ENCODE data around the gene CYP19A1. TPM values are rescaled to one million over a fixed set of nuclear protein-coding genes. Genes with fewer than 3 reads are reported as not detected.

The CYP19A1 gene
- total RNA-seq, 1 donor: 3.1 TPM

DNA sequence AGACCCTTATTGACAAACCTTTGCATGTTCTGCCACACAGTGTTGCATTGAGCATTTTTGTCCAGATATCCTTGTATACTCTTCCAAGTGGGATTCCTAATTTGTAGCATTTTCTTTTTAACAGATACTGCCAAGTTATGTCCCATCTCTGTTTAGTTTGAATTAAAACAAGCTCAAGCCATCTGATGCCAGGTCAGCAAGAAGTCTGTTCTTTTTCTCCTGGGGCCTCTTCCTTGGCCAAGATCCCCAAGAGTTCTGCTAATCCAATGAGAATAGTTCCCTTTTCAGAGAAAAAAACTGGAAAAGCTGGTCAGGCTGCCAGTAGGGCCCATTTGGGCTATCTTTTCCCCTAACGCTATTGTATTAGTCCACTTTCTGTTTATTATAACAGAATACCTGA is 32.9 kb upstream of the CYP19A1 start:
- H3K4me3 ChIP-seq (ENCODE audit: low read depth, low read length): no peak overlapping the region
- TF ChIP-seq, protein P1, sequence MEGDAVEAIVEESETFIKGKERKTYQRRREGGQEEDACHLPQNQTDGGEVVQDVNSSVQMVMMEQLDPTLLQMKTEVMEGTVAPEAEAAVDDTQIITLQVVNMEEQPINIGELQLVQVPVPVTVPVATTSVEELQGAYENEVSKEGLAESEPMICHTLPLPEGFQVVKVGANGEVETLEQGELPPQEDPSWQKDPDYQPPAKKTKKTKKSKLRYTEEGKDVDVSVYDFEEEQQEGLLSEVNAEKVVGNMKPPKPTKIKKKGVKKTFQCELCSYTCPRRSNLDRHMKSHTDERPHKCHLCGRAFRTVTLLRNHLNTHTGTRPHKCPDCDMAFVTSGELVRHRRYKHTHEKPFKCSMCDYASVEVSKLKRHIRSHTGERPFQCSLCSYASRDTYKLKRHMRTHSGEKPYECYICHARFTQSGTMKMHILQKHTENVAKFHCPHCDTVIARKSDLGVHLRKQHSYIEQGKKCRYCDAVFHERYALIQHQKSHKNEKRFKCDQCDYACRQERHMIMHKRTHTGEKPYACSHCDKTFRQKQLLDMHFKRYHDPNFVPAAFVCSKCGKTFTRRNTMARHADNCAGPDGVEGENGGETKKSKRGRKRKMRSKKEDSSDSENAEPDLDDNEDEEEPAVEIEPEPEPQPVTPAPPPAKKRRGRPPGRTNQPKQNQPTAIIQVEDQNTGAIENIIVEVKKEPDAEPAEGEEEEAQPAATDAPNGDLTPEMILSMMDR (IDR thresholded peaks at IDR 0.05; ENCODE audit: insufficient read depth, low read length): no peak
- DNase-seq (ENCODE audit: low read depth): no peak

DNA sequence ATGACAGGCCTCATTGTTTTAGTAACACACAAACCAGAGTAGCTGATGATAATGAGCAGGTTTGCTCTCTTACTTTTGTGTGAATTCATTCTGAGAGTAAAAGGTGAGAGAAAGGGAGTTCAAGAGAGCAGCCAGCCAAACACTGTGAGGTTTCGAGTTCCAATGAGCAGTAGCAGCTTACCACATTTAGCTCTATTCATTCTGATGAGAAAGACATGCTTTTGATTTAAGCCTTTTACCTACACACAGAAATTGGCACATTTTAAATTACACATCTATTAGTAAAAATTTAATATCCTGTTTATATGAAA is 31.0 kb upstream of the CYP19A1 start:
- TF ChIP-seq, protein P1 (IDR thresholded peaks at IDR 0.05; ENCODE audit: insufficient read depth, low read length): no peak

DNA sequence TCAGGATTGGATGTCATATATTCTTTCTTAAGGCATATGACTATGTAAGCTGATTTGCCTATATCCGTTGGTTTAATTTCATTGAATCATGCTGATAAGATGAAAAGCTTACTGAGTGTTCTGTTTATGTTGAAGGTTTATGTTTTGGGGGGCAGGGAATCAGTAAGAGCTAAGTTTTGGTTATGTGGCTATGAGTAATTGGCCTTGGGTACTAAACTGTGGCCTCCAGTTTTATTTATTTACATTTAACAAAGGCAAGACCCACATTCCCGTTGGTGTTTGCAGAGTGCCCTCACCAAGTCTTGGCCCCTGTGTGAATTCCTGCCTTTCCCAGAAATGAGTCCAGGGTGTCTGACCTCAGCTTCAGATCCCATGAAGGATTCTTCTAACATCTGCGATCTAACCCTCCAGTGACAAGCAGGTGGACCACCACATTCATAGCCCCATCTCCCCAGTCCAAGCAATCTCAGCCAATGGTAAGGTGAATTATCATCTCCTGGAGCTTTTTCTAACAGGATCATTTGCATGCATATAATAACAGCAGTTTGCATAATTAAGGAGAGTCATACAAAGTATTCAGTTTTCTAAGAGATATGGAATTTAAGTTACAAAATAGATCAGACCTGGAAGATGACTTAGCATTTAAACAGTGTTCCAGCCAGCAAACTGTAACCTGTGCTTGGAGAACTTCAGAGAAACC is 30.5 kb upstream of the CYP19A1 start:
- peak; percentile 73 for DNase-seq (ENCODE audit: low read depth)
- TF ChIP-seq, protein P1 (IDR thresholded peaks at IDR 0.05; ENCODE audit: insufficient read depth, low read length): no peak
- H3K4me3 ChIP-seq (ENCODE audit: low read depth, low read length): no peak overlapping the region

More for the DNA sequence above, 31.0 kb upstream of the CYP19A1 start:
- H3K4me3 ChIP-seq (ENCODE audit: low read depth, low read length): no peak overlapping the region
- DNase-seq (ENCODE audit: low read depth): no peak

DNA sequence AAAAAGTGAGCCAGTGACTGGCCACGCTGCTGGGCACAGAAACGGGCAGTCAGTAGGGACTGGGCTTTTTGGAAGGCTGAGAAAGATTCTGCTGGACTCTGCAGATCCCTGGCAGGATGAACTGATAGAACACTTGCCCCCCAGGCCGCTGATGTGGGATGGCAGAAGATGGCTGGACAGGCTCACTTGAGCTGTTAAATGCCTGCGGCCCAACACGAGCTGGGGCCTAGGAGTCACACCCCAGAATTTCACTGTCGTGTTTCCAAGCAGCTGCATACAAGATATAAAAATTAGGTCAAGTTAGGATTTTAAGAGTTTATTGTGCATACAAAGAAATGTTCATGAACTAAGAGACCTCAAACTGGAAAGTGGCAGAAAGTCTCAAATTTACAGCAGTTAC is 29.9 kb upstream of the CYP19A1 start:
- DNase-seq (ENCODE audit: low read depth): no peak
- TF ChIP-seq, protein P1 (IDR thresholded peaks at IDR 0.05; ENCODE audit: insufficient read depth, low read length): no peak

DNA sequence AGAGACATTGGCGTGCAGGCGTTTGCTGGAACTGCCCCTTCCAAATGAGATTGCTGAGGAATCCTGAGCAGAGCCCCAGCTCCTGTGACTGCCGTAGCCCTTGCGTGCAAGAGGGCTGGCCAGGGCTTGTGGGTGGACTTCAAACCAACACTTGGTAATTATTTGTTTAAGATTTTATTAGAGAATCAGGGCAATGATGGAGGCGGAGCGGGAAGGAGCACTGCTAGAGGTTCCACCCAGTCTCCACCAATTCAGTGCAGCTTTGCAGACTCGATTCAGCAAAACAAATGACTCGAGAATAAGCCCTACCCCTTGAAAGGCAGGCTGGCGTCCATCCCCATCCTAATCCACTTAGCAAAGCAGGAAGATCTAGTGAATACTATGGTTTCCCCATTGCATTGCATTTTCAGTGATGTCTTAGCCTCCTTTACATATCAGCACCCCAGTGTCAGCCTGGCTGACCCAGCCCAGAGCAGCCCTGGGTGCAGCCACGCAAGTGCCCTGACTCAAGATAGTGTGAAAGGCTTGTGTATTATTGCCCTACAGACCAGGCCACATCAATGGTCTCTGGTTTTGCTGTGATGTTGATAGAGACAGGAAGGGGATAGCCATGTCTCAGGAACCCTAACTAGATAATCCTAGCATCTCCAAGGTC is 29.1 kb upstream of the CYP19A1 start:
- no peak overlapping the region for H3K4me3 ChIP-seq (ENCODE audit: low read depth, low read length)
- TF ChIP-seq, protein P1 (IDR thresholded peaks at IDR 0.05; ENCODE audit: insufficient read depth, low read length): no peak
- DNase-seq (ENCODE audit: low read depth): peak; percentile 91

More for the DNA sequence above, 29.9 kb upstream of the CYP19A1 start:
- no peak overlapping the region for H3K4me3 ChIP-seq (ENCODE audit: low read depth, low read length)

DNA sequence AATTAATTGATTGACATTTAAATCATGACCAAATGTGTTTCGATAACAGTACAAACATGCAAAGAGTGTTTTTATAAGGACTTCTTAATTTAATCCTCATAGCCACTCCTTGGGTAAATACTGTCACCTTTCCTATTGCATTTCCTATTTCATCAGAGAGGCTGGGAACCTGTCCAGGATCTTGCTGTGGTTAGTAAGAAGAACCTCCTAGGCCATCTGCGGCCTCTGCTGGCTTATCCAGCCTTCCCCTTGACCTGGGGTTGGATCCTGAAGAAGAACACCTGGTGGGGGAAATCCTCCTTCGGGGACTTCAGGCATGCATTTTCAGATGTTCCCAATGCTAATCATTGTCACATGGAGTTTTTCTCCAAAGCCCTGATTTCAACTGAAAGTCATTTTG is 28.5 kb upstream of the CYP19A1 start:
- H3K4me3 ChIP-seq (ENCODE audit: low read depth, low read length): no peak overlapping the region
- DNase-seq (ENCODE audit: low read depth): peak; percentile 95
- TF ChIP-seq, protein P1 (IDR thresholded peaks at IDR 0.05; ENCODE audit: insufficient read depth, low read length): peak; percentile 24

Data from fibroblast of the aortic adventitia (primary cell).